NCI-H1048 (cell line): ENCODE measurements around the gene NRXN3.

ENCODE experiments used
- DNase-seq: peaks from one replicate; lab custom pipeline; 2025; lab: John Stamatoyannopoulos, UW

The NRXN3 gene

DNA sequence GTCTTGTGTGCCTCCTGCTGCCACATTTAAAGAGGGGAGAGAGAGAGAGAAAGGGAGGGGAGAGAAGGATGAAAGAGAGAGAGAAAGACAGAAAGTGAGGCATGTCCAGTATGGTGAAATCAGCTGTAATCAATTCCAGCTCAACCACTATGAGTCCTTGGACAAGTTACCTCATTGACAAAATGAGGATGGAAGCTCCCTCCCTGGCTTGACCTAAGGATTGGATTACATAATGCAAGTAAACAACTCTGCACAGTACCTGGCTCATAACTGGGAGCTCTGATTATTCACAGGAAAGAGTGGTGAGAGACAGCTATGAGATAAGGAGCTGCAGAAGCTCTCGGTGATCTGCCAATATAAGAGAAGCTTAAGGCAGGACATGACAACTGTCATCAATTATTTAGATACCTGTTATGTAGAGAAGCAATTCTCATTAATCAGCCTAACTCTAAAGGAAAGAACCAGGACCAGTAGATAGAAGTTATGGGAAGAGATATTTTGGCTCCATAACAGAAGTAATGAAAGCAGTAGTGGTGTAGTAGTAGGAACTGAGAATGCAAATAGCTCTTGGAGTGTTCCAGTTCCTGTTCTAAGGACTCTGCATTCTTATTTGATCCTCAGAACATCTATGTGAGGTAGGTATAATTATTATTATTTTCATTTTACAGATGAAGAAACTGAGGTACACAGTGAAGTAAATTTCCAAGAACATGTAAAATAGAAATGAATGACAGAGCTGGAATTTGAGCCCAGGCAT lies 1249.6 kb downstream of the NRXN3 start:
- DNase-seq: no peak

DNA sequence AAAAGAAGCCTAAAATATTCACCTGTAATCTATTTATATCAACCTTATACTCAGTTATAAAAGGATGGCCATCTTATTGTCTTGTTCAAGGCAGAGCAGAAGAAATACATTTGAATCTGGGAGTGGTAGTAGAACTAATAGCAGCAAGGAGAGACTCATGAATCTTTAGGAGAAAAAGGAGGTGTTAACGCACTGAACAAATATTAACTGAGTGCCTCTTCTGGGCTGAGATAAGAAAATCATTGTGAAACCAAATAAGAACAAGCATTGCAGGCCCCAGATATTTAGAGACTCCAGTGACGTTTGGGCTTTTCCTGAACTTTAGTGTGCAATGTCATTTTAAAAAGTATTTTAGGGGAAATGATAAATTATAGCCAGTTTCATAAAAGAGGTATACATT lies 1250.6 kb downstream of the NRXN3 start:
- no peak for DNase-seq

DNA sequence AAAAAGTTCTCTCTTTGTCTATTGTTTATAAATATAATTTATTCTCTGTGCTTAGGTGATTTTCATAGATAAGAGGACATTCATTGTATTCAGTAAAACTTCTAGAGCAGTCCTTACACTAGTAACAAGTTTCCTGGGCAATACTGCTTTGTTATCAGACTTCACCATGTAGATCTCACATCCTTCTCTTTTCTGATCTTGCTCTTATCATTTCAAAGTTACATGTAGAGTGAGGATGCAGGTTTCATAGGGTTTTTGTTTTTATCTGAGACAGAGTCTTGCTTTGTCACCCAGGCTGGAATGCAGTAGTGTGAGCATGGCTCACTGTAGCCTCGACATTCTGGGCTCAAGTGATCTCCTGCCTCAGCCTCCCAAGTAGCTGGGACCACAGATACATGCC lies 1251.6 kb downstream of the NRXN3 start:
- no peak for DNase-seq

DNA sequence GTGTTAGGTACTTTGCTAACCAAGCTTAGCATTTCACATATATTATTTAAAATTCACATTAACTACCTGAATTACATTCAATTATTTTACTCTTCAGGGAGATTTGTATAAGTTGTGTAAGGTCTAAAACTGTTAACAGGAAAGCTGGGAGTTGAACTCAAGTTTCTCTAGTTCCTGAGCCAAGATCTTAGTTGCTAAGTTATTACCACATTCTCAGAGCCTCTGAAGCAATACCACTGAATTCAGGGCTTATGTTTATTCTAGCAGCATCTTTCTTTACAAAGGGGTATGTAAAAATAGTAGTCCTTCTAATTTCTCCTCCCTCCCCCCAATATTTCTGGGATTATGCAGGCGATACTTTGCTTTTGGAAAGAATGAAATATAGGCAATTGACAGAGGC lies 1254.3 kb downstream of the NRXN3 start:
- DNase-seq: no peak

DNA sequence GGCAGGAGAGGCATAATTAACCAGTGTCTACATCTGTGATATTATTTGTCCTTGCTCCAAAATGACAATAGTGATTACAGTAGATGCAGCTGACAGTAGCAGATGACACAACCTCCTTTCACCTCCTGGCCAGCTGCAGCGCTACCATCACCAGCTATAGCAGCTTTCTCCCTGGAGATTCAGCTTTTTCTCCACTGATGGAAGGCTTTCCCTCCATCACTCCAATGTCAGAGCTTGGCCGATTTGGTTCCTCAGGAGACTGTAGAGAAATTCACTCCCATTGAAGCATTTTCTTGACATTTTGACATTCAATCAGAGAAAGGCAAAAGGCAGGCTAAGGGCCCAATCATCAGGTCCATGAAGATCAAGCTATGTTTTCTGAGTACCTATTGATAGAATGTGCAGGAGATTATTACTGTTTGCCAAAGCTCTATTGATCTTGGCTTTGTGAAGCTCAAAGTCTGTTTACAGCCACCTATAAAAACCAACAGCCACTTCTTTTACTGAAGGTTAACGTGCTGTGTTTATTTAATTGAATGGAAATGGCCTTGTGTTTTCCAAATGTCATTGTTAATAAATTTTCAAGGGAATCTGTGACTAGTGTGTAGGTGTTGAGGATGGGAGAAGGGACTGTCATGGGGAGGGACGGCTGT lies 1256.1 kb downstream of the NRXN3 start:
- DNase-seq: no peak

DNA sequence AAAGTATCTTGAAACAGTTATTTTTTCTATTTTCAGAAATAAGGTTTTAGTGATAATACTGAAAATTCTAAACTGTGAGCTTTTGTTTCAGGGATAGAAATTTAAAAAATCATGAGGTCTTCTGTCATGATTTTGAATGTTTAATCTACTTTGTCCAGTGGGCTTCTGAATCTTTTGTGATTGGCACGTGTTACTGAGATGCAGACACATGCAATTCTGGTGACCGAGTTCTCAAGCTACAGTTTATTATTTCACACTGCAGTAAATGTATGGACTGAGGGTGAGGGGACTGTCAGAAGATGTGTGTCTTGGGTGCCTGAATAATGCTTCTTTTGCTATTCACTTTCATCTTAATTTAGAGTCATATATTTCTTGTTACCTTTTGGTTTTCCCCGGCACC lies 1262.5 kb downstream of the NRXN3 start:
- DNase-seq: no peak

DNA sequence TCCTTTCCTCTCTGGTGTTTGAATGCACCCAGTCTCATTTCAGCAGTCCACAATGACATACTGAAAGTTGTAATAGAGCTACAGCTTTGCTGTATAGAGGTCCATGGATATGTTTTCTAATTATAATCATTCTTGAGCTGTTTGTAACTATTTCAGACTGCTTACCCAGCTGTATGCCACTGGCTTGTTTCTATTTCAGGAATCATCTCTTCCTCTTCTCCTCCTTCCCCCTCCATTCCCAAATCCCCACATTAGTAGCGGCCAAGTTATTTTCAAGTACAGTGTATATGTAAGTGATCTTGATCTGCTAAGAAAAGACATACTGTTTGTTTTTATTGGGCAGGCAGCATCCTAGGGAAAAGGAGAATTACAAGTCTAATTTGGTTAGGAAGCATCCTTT lies 1266.2 kb downstream of the NRXN3 start:
- DNase-seq: no peak

DNA sequence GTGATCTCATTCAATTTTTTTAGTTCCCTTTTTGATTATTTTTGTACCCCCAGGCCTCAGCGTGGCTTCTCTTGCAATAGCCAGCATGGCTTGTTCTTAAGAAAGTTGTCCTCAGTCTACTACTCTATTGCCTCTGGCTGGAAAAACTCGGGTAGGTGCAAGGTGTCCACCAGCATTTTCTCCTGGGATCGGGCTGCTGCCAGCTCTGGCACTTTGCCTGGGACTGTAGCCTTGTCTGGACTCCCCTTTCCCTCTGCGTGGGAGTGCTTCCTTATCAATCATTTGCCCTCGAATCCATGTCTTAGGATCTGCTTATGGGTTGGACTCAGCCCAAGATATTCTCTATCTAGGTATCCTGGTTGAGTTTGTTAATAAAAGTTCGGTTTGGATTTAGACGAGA lies 1267.8 kb downstream of the NRXN3 start:
- DNase-seq: no peak

DNA sequence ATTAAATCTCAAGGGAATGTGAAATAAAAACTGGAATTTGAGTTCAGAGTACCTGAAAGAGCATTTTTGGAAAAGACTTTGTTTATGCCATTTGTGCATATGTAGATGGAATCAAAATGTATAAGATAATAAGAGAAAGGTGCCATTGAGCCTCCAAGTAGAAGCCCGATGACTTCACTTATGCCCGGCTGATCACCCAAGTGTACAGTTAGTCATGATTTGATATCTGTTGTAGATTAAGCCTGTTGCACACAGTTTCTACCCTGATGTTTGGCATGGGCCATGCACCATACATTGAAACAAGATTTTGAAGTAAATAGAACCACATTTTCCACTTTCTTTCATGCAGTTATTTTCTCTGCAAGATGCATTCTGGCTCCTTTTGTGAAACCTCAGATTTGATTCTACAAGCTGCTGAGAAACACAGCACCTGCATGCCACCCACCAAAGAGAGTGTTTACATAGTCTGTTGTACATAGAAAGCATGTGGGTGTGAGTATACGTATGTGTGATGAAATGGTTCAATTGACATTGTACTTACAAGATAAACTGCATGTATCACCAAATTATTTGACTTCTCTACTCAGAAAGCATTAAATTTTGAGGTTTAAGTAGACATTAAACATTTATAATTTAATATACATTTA lies 1268.6 kb downstream of the NRXN3 start:
- no peak for DNase-seq

DNA sequence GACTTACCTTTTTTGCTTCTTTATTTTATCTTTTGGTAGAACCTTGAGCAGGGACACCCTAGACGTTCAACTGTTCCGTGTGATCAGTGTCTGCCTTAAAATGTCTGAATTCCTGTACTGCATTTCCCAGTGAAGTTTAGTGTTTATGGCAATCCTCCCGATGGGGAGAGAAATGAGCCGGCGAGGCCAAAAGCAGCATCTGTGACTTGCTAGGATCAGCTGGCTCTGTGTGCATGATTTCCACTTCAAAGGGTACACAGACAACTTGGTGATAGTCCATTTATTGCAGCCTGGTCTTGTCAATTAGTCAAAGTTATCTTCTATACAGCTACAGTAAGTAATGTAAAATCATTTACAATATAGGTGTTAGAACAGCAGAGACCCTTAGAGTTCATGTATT lies 1272.6 kb downstream of the NRXN3 start:
- no peak for DNase-seq

DNA sequence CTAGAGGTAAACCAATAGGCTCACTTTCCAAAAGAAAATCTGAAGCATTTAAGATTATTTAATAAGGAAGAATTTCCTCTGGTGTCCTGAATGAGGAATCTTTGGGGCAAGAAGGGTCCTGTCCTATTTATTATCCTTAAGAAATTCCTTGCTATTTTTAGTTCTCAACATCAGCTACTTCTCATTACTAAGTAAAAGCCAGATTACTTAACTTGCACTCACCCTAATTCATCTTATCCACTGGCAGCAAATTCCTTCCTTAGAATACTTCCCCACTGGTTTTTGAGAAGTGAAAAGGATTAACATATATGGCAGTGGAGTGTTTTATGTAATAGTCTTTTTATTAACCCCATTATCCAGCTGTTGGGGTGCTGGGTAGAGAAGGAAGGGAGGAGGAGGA lies 1273.4 kb downstream of the NRXN3 start:
- no peak for DNase-seq

DNA sequence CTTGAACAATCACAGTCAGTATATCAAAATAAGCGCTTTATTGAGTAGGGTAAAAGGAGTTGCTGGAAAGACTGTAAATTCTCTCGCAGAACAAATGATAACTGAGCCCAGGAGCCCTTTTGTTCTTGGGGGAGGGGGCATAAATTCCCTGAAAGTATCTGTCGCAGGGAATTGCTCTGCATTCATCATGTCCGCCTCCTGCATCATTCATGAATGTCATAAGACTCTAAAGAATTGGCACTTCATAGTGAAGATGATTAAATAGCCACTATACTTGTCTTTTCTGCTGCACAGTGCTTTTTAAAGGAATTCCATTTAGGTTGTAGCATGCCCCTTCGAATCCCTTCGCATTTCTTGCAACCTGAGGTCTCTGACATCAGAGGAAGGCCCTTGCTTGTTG lies 1278.8 kb downstream of the NRXN3 start:
- DNase-seq: no peak

DNA sequence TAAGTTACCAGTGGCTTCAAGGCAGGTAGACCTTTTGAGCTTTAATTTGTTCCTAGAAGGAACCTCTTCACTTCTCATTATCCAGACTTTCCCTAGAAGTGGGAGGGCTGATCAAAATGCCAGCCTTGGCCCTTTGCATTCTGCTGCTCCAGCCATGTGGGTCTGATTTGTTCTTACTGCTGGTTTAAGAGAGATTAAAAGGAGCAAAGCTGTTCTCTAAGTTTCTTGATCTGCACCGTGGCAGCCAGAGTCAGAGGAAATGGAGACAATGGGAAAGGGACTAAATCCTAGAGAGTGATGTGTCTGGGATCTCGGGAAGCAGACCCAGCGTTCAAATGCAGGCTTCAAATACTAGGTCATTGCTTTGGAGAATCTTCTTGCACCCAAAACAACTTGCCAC lies 1281.4 kb downstream of the NRXN3 start:
- no peak for DNase-seq

DNA sequence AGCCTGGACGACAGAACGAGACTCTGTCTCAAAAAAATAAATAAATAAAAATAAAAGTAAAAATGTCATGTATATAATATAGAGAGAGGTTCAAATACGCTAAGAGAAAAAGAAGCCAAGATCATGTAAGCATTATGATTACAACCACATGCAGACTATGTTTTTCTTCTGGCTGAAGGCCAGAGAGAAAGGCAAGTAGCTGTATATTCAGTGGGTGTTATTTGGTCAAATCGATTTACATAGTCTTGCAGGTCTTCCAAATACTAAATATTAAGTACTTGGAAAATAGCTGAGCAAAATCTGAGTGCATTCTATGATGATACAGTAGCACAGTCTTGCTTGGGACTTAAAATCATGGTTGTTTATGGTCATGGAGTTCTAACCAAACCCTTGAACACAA lies 1283.1 kb downstream of the NRXN3 start:
- no peak for DNase-seq

DNA sequence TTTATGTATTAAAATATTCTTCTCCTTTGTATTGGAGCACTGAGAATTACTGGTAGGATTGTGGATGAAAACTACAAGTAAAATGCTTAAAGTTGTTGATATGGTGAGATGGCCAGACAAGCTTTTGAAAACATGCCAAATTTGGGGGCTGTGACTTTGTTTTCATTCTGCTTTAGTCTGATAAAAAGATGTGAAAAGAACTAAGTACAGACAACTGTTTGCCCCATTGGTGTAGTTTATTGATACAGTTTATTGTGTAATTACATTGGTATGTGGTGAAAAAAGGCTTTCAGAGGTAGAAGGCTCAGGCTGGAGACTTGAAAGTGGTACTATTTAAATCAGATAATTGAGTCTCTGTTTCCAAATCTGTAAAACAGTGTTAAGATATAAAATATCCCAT lies 1294.3 kb downstream of the NRXN3 start:
- no peak for DNase-seq

DNA sequence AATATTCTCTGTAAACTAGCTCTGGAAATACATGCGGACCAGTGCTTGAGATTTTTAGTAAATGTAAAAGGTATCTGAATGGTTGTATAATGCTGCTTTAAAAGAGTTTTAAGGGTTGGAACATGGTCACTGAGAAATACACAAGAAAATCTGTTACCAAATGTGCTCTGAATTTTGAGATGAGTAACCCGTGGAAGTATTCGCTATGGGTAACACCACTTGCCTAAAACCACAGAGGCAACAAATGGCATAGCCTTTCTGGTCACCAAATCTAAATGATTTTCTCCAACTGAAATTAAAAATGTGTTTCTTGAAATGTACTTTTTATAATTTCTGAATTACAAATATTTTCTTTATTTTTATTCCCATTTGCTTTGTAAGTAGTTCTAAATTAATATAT lies 1295.5 kb downstream of the NRXN3 start:
- DNase-seq: no peak

DNA sequence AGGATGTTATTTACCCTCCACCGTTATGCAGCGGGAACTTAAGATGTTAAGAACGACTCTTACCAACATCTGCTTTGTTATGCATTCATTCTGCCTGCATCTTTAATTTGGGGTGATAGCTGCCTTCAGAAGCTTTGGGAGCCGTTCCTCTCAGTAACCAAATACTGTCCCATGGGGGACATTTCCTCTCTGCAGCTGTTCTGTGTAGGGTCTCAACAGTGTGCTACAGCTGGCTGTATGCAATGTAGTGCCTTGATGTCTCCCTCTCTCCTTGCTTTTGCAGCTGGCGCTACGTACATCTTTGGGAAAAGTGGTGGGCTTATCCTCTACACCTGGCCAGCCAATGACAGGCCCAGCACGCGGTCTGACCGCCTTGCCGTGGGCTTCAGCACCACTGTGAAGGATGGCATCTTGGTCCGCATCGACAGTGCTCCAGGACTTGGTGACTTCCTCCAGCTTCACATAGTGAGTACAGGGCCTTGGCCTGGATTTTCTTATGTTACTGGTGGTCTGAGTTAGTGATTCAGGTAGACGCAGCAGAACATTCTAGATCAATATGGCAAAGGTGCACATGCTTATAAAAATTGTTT lies 1296.9 kb downstream of the NRXN3 start:
- DNase-seq: no peak

DNA sequence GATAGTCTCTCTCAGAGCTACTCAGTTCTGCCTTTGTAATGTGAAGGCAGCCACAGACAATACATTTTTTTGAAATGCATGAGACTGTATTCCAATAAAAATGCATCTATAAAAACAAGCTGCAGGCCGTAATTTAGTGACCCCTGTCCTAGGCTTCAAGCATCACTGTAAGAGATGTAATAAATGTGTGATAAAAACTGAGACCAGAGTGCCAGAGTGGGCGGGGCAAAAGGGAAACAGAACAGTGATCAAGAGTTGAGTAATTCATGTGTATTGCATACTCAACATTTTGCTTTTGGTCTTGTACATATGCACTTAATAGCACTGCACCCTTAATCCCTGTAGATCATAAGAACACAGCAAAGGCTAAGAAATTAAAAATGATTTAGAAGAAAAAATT lies 1297.7 kb downstream of the NRXN3 start:
- no peak for DNase-seq

DNA sequence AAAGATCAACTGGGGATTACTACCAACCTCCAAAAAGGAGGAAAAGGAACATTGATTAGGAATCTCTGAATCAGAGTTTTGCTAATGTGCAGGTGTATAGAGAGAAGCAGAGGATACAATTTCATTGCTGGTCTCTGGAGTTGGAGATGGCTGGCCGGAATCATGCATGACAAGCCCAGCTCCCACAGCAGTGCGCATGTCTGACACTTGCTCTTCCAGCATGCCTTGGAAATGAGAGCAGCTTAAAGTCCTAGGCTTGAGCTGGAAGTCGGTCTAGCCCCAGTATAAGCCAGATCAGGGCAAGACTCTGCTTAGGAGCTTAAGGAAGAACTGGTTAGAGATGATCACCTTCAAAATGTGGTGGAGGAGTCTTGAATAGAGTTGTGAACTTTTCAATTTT lies 1298.3 kb downstream of the NRXN3 start:
- DNase-seq: no peak

DNA sequence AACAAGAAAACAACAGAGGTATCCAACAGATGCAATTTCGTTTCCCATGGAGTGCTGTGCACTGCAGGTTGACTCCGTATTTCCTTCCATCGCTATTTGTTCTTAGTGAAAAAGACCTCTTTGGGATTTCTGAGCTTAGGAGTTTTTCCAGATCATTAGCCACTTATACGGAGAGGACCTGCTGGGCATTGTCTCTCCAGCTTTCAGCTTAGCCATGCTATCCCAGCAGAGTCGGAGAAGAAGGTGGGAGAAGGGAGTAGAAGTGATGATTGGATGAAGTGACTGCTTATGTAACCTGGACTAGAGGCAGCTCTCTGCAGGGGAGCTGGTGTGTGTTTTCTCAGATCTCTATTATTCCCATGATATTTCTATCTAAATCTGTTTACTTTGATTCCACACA lies 1303.5 kb downstream of the NRXN3 start:
- DNase-seq: no peak

DNA sequence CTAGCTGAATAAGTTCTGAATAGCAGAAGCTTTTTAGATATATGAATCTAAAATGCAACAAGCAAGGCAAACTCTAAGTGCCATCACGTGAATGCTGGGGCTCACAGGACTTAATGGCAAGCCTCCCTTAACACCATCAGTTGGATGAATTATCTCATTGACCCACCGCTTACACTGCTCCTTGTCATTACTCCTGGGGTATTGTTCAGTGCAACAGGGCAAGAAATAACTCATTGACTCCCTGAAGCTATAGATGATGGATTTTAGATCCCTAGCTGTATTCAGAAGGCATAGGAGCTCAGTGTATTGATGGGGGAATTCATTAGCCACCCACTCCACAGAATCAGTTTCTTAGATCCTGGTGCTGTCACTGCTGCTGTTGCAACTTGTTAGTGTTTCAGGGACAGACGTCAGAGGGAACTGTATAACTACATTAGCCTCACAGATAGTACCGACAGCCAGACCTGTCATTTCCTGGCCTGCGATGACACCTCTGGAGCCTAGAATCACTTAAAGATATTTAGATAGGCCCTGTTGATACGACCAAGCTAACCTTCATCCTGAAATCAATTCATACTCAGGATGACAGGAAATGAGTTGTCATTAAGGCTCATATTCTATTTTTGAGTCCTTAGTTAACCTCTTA lies 1305.8 kb downstream of the NRXN3 start:
- no peak for DNase-seq

DNA sequence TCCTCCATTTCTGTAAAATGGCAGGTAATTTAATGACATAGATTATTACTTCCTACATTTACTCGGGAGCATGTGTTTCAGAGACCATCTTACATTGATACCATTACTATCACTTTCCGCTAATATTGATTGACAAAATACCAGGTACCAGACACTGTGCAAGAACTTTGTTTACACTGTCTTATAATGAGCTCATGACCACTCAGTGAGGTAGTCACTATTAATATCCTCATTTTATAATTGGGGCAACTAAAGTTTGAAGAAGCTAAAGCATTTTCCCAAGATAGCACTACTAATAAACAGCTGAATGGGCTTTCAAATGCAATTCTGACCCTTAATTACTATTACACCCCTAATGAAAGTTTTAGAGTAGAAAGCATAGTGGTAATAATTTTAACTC lies 1306.4 kb downstream of the NRXN3 start:
- DNase-seq: no peak

DNA sequence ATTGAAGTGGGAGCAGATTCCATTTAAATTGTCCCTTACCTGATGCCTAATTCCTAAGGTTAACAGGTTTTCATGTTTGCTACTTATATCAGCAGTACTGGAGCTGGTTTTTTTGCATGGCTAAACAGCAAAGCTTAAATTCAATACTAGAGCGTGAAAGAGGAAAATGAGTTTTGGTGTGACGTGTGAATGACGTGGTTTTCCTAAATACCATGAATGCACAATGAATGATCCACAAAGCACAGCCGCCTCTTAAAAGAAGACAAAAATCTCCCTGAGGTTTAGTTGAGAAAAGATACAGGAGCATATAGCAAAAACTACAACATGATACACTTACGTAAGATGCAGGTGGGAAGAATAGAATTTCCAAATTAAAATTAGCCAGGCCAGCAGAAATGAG lies 1310.0 kb downstream of the NRXN3 start:
- no peak for DNase-seq
